HT1080 (cell line): ENCODE measurements around the gene SLX4IP. TPM values are rescaled to one million over a fixed set of nuclear protein-coding genes. Genes with fewer than 3 reads are reported as not detected.
A peak's percentile ranks its signal among the peaks of the same experiment; 100 is the strongest.

Source experiments
- DNase-seq: peaks from one replicate; pipeline ENCODE4 v3.0.0-alpha.2; 2015; ENCODE audit warnings: low read depth
- total RNA-seq: library from RNA; depleted of rRNA; stranded (reverse); fragments of >200 nt; shearing (Covaris generic); gene quantifications from 2 replicates; pipeline ENCODE4 v1.2.3, GENCODE V29; 2014

SLX4IP gene
- total RNA-seq, 1 experiment from 2014 or later = 3.9 TPM

- no peak for DNase-seq
Measured at GRCh38 chr20:10625641-10626040, 190.5 kb downstream of the SLX4IP start.

- no peak for DNase-seq
Measured at GRCh38 chr20:10626896-10627295, 191.8 kb downstream of the SLX4IP start.

GRCh38 chr20:10629946-10630650, 195.0 kb downstream of the SLX4IP start:
- DNase-seq = no peak

GRCh38 chr20:10631126-10631525, 196.0 kb downstream of the SLX4IP start:
- DNase-seq = no peak

GRCh38 chr20:10632721-10633509, 197.8 kb downstream of the SLX4IP start:
- DNase-seq = no peak

GRCh38 chr20:10633718-10634117, 198.6 kb downstream of the SLX4IP start:
- no peak for DNase-seq

GRCh38 chr20:10634211-10634610, 199.1 kb downstream of the SLX4IP start:
- no peak for DNase-seq

- DNase-seq = no peak
Measured at GRCh38 chr20:10634683-10635411, 199.7 kb downstream of the SLX4IP start.

GRCh38 chr20:10635476-10636208, 200.5 kb downstream of the SLX4IP start:
- DNase-seq = no peak

GRCh38 chr20:10636326-10636818, 201.3 kb downstream of the SLX4IP start:
- peak; percentile 53 for DNase-seq

GRCh38 chr20:10637031-10637559, 202.0 kb downstream of the SLX4IP start:
- DNase-seq = no peak

GRCh38 chr20:10637563-10637962, 202.5 kb downstream of the SLX4IP start:
- no peak for DNase-seq

- no peak for DNase-seq
Measured at GRCh38 chr20:10639077-10639736, 204.1 kb downstream of the SLX4IP start.

GRCh38 chr20:10639737-10640556, 204.8 kb downstream of the SLX4IP start:
- no peak for DNase-seq

- DNase-seq = no peak
Measured at GRCh38 chr20:10640897-10641296, 205.8 kb downstream of the SLX4IP start.

GRCh38 chr20:10641467-10641866, 206.4 kb downstream of the SLX4IP start:
- no peak for DNase-seq

- DNase-seq = no peak
Measured at GRCh38 chr20:10641893-10642292, 206.8 kb downstream of the SLX4IP start.

- peak; percentile 32 for DNase-seq
Measured at GRCh38 chr20:10642856-10643559, 207.9 kb downstream of the SLX4IP start.

GRCh38 chr20:10643560-10643873, 208.4 kb downstream of the SLX4IP start:
- no peak for DNase-seq
